RKO (cell line): Measurements from ENCODE around the gene FZR1.
"Not testable (repeated sequence)": the region's sequence is repeated elsewhere in the genome, so short reads cannot be mapped to it uniquely, and the experiment has no call there.

Experiments
- DNase-seq: peaks from one replicate; pipeline ENCODE4 v3.0.0-alpha.2; 2016; ENCODE audit warnings: low spot score

The FZR1 gene

DNA sequence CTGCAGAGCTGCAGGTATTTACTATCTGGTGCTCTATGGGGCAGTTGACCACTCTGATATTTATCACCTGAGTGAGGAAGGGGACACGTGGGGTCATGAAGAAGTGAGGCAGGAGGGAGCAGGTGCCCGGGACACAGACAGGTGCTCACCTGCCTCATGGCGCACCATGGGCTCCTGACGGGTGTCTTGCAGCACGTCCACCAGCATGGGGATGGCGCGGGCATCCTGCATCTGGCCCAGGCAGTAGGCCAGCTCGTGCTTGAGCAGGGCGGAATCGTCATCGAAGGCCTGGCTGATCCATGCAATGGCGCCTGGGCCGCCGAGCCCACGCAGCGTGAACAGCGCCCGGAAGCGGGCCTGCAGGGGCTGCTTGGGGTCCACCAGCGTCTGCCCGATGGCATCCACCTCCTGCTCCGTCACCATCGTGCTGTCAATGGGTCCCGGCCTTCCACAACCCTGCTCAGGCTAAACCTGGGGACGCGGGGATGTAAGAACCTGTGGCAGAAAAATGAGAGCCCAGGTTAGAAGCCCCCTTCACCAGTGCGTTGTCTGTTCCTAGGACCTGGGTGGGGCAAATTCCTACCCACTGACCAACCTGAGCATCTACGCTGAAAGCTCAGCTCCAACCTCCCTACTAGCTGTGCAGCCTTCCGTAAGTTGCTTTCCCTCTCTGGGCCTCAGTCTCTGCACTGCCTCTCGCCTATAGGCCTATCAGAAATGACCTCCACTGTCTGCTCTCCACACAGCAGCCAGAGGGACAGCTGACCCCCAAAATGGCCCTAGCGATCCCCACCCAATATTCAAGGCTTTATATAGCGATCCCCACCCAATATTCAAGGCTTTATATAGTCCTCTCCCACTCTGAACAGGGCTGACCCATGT, 9.5 kb upstream of the FZR1 start:
- no peak for DNase-seq

DNA sequence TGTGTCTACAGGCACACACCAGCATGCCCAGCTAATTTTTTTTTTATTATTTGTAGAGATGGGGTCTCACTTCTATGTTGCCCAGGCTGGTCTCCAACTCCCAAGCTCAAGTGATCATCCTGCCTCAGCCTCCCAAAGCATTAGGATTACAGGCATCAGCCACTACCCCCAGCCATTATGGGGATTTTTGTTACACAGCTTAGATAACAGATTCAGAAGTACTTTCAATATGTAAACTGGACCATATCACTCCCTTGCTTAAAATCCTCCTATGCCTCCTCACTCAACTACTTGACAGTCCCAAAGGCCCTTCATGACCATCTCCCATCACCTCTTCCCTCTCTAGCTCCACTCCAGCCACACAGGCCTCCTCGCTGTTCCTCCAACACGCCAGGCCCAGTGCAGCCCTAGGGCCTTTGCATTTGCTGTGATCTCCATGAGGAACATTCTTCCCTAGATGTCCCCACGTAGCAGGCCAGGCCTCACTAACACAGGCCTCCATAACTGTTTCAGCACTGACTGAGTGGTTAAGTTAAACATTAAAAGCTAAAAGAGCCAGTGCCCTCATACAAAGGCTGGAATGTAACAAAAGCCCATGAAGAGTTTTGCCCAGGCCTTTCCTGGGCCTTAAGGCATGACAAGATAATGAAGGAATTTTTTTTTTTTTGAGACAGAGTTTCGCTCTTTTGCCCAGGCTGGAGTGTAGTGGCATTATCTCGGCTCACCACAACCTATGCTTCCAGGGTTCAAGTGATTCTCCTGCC, 8.2 kb upstream of the FZR1 start:
- DNase-seq, result no peak

DNA sequence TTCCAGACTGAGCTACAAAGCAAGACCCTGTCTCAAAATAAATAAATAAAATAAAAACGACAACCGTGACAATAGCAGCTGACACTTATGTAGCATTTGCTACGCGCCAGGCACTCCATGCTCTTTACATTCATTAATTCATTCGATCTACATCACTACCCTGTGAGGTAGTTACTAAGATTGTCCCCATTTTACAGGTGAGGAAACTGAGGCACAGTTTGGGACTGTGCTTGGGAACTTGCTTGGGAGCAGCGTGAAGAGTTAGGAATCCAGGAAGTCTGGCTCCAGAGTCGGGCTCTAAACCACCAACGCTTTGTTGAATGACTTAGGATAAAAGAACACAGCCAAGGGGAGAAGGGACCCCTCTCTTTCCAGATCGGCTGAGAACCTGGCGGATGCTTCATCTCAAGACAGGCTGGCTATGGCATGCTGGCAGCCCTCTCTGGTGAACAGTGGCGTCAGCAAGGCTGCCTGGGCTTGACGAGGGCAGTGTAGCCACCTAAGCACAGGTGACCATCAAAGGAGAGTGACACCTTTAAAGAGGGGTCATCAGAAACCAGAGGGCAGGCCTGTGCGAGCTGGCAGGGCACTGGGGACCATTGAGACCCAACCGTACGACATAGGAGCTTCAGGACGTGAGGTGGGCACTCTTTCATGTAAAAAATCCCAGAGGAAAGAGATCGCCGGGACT, 6.2 kb upstream of the FZR1 start:
- DNase-seq, result no peak

DNA sequence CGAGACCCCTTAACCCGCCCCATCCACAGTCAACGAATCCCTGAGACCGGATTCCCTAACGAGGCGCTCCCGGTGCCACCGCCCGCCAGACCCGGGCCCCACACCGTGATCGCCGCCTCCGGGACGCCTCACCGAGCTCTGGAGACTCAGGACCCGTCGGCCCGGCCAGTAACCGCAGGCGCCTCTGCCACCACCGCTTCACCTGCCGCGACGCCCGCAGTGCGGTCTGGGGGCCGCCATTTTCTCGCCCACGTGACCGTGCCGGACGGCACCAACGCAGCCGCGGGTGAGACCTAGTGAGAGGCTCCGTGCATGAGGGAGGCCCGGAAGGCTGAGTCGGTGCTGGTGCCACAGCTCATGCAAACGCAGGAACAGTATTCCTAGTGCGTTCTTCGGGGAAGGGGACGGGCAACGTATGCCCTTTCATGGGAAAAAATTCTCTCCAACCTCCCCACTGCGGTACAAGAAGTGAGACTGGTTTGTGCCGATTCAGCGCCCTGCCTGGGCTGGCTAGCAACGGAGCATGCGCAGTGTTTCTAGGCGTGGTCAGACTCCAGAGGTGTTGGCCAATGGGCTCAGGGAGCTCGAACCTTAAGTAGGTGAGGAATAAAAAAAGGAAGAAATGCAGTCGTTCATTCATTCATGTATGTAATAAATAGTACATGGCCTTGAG, 5.5 kb upstream of the FZR1 start, which contains the start of gene DOHH:
Gene DOHH, minus strand, starts transcription at position 246 of the 673 bp plus-strand sequence. CDS start 3,860 bp downstream, outside the sequence.
- DNase-seq, result peak; percentile 95

DNA sequence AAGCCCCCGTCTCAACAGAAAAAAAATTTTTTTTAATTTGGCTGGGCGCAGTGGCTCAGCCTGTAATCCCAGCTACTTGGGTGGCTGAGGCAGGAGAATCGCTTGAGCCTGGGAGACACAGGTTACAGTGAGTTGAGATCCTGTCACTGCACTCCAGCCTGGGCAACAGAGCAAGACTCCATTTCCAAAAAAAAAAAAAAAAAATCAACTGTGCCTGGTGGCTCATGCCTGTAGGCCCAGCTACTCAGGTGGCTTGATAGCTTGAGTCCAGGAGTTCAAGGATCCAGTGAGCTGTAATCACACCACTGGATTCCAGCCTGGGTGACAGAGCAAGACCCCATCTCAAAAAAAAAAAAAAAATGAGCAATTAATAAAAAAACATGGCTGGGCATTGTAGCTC, 4.3 kb upstream of the FZR1 start:
- no peak for DNase-seq

DNA sequence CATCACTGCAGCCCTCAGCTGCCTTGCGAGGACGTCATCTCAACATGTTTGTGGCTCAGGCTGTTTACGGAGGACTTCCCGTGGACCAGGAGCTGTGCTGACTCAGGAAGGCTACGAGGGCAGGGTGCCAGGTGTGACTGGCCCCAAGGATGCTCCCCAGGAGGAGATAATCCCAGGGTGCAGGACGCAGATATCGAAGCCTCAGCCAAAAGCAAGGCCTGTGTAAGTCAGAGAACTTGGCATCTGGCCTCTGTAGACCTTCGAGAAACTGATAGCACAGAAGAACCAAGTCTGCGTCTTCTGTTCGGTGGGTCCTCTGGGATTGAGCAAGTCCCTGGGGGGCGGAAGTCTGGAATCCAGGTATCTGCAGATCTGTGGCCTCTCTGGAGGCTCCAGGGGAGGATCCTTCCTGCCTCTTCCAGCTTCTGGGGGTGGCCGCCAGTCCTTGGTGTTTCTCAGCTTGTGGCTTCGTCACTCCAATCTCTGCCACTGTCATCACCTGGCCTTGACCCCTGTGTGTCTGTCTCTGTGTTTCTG, 3.0 kb upstream of the FZR1 start:
- no peak for DNase-seq

DNA sequence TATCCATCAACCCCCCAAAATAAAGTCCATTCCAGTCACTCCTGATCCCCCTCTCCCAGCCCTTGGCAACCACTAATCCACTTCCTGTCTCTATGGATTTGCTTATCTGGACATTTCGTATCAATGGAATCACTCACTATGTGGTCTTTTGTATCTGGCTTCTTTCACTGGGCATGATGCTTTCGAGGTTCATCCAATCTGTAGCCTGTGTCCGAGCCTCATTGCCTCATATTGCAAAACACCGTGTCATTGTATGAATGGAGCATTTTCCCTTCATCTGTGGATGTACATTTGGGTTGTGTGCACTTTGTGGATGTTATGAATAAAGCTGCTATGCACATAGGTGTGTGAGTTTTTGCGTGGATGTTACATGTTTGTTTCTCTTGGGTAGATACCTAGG, 1.4 kb upstream of the FZR1 start:
- no peak for DNase-seq

DNA sequence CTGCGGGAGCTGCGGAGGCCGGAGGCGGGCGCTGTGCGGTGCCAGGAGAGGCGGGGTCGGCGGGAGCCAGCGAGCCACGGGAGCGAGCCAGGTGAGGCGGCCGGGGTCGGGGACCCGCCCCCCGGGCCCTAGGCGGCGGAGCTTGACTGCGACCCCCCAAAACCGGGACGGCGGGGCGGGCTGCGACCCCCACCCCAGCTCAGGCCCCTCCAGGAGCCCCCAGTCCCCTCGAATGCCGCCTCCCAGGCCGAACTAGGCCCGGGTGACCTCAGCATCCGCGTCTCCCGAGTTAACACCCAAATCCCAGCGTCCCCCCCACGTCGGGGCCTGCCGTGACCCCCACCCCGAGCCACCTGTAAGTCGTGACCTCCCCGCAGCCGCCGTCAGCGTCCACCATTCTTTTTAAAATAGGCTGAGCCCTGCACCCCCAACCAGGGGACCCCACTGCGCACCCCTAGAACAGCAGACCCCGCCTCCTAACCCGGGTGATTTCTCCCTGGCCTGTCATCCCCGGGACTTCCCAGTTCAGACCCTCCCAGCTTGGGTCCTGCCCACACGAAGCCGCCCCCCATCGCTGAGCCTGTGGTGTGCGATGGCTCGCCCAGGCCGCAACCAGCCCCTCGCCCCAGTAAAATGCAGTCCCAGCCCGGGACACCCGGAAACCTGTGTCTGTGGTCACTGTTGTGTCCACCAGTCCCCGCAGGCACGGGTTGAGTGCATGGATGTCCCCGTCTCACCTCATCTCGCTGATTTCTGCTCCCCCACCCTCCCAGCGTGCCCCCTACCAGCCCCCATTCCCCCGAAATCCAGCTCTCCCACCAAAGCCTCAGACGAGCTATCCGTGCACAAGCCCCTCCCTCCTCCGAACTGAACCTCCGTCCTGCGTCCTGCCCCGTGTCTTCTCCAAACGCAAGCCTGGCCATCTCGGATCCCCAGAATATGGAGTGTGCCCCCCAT, 551 bp downstream of the FZR1 start:
- no peak for DNase-seq

DNA sequence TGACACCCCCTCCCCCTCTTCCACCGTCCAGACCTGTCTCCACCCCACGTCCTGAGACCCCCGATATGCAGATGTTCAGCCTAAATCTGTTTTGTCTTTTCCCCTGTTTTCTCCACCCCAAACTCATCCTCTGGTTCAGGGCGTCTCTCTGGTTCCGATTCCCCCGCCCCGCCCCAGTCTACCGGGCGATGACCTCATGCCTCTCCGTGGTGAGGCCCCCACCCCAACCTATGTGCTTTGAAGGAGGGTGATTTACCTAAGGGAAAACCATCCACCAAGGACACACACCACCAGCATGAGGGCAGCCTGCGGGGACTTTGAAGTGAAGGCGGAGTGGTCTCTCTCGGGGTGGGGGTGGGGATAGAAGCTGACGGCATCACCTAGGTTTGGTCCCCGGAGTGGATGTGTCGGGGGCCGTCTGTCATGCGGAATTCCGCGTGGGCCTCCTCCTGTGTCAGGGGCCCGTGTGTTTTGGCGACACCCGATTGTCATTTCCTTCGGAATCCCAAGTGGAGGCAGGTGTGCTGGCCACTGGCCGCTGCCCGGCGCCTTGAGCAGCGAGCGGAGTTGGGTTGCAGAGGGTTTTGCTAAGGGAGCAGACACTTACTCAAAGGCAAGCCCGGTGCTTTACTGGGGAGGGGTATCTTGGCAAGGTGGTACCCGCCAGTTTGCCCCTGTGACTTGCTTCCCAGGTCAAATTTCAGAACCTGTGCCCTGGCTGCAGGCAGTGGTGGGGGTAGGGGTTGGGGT, 1.4 kb downstream of the FZR1 start:
- no peak for DNase-seq

DNA sequence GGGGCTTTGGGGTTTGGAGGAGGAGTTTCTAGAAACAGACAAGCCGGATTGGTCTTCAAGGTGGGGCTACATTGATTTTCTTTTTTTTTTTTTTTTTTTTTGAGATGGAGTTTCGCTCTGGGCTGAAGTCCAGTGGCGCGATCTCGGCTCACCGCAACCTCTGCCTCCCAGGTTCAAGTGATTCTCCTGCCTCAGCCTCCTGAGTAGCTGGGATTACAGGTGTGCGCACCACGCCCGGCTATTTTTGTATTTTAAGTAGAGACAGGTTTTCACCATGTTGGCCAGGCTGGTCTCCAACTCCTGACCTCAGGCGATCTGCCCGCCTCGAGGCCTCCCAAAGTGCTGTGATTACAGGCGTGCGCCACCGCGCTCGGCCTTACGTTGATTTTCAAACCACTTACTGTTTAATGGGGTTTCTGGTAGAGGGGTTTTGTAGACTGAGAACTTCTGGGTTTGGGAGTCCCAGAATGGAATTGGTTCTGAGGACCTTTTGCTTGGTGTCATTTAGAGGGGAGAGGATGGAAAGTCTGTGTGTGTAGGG, 2.1 kb downstream of the FZR1 start:
- not testable (repeated sequence) for DNase-seq

DNA sequence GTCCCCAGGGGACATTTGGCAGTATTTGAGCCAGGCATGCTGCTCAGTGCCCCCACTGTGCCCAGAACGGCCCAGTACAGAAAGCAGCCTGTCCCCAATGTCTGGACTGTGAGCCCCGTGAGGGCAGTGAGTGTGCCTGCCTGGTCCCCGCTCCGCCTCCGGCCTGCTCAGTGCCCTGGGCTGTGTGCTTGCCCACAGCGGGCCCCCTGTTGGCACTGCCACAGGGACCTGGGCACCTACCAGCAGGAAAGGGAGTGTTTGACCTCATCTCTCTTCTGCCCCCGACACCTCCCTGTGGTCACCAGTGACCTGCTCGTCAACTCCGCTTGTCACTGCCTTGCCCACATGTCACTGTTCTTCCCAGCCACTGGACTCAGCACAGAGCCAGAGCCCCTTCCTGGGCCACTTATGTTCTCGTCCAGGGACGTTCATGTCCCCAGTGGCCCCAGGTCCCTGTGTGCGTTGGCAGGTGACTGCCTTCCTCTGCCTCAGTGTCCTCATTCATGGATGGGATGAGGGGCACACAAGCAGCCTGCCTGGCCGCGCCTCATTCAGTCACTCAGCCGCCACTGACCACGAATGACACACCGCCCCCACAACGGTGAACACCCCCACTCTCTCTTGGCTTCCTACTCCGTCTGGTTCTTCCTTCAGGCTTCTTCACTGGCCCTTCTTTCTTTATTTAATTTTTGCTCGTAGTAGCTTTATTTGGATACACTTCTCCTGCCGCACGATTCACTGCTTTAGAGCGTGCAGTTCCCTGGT, 2.8 kb downstream of the FZR1 start:
- DNase-seq, result no peak

DNA sequence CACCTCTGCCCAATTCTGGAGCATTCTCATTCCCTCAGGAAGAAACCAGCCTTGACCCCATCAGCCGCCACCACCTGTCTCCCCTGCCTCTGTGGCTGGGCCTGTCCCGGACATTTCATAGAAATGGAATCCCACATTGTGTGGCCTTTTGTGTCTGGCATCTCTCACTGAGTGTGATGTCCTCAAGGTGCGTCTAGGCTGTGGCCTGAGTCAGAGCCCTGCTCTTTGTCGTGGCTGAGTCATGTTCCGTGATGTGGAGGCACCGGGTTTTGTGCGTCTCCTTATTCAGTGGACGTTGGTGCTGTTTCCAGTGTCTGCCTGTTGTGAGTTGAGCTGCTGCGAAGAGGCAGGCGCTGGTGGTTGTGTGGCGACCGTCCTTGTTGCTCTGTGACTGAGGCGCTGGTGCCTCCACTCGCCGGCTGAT, 3.5 kb downstream of the FZR1 start:
- DNase-seq, result peak; percentile 71

DNA sequence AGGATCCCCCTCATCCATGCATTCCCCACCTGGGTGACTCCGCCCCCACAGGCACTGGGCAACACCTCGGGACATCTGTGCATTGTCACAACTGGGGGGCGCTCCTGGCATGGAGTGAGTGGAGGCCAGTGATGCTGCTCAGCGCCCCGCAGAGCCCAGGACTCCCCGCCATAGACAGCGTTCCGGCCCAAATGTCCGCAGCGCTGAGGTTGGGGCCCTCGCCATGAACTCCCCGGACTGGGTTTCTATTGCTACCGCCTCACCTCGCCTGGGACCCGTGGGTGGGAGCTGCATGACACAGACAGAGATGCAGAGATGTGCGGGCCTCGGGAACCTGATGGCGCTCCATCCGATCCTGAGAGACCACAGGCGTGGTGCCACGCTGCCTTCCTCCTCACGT, 4.6 kb downstream of the FZR1 start:
- no peak for DNase-seq

DNA sequence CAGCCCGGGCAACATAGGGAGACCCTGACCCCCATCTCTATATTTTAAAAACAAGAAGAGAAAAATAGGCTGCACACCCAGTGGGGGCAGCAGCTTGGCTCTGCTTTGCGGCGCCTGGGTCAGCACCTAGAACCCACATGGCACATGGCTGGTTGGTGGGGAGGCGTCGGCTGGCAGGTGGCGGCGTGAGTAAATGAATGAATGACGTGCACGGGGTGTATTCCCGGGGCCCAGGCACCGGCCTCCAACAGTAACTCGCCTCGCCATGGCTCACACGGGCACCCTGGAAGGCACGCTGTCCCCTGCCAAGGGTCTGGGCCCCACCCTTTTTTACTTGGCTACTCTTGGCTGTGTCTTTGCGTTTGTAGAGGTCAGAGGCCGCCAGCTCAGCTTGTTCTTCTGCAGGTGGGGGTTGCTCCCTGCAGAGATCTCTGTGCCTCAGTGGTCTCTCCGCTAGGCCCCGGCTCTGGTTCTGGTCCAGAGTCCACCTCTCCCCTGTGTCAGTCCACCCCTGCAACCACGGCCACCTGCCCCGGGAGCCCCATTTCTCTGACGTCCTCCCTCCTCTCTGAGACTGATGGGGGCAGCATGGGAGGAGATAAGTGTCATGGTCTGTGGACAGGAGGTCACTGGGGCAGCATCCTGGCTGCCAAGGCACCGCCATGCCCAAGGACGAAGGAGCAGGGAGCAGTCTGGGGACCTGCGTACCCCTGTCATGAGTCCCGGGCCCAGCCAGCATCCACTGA, 5.6 kb downstream of the FZR1 start:
- DNase-seq, result no peak

DNA sequence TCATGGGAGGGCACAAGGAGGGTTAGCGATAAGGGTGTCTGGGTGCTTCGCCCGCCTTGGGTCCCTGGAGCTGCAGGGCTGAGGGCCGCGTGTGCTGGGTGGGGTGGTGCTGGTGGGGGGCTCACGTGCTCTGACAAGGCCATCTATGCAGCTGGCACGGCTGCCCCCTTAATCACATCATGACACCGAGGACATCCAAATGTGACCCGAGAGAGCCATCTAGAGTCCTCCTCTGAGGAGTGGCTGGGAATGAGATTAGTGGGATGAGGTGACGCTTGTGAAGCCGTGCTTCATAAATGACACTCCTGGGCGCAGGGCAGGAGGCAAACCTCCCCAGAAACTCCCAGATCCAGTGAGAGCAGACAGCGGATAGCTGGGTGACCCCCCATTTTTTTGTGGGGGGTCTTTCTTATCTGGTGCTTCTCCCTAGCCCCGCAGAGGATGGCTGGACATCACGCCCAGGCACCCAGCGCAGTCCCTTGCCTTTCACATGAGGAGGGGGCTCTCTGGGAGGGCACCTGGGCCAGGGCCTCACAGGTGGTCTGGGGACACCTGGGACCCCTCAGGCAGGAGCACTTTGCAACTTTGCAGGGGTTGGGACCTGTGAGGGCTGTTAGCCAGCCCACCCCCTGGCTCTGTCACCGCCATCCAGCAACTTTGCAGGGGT, 6.6 kb downstream of the FZR1 start:
- DNase-seq, result no peak

DNA sequence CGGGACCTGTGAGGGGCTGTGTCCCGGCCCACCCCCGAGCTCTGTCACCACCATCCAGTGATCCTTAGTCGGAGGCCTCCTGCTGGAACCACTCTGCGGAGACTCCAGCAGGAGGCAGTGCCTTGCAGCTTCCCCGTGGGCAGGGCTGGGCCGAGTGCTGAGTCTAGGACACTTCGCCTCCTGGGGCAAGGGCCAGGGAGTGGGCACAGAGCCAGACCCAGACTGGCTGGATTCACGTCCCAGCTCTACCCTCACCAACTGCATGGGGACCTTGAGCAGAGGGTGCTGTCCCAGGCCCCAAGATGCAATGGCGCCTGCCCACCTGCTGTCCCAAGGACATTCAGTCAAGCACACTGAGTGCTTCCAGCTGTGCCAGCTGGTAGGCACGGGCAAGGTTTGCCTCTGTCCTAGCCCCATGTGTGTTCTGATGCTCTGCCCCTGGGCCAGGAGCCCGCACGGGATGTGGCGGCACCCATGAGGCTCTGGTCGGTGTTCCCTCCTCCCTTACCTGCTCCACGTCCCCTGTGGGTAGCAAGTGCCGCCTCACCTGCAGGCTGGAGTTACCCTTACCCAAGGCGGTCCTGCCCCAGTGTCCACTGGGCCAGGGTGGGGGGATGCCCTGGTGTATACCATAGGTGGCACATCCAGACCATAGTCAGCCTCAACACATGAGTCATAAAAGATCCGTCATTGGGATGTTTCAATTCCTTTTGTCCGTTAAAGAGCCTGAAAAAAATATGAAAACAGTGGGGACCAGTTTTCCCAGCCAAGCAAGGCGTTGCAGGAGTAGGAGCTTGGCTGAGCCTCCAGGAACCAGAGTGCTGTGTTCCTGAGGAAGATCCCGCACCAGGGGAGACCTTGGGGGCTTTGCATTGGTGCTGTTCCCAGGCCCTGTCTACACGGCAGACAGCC, 7.4 kb downstream of the FZR1 start:
- no peak for DNase-seq
